Hindlimb muscle (tissue), 1 donor: ENCODE data around the gene PCBP2. TPM values are rescaled to one million over a fixed set of nuclear protein-coding genes. Genes with fewer than 3 reads are reported as not detected.
"Not testable (repeated sequence)": the region's sequence is repeated elsewhere in the genome, so short reads cannot be mapped to it uniquely, and the experiment has no call there.

Experiments
- DNase-seq: peaks from one replicate; pipeline ENCODE4 v3.0.0-alpha.2; 2013
- polyA plus RNA-seq: library from polyadenylated mRNA; unstranded; fragments of 120-200 nt; gene quantifications from one replicate; pipeline ENCODE4 v1.2.1, GENCODE V29; 2013; ENCODE audit not compliant: insufficient read length

The PCBP2 gene
- polyA plus RNA-seq, 1 donor, result 560 TPM

GRCh38 chr12:53441040-53441833, 10.7 kb upstream of the PCBP2 start, which contains the start of gene PRR13:
Gene PRR13 (plus strand): TSS chr12:53441734. CDS start chr12:53442715, 981 bp downstream.
- peak; percentile 98 for DNase-seq

- no peak for DNase-seq
Observed at GRCh38 chr12:53443955-53444354, 7.9 kb upstream of the PCBP2 start.

GRCh38 chr12:53444593-53445325, 7.1 kb upstream of the PCBP2 start:
- not testable (repeated sequence) for DNase-seq

DNA sequence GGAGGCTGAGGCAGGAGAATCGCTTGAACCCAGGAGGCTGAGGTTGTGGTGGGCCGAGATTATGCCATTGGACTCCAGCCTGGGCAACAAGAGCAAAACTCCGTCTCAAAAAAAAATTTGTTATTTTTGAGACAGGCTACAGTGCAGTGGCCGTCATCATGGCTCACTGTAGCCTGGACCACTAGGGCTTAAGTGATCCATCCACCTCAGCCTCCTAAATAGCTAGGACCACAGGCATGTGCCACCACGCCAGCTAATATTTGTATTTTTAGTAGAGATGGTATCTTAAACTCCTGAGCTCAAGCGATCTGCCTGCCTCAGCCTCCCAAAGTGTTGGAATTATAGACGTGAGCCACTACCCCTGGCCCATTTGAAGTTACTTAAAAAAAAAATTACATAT, 966 bp upstream of the PCBP2 start:
- no peak for DNase-seq

GRCh38 chr12:53452159-53453077, 516 bp downstream of the PCBP2 start:
- peak; percentile 87 for DNase-seq

GRCh38 chr12:53453953-53454640, 2.2 kb downstream of the PCBP2 start:
- DNase-seq, result no peak

GRCh38 chr12:53454707-53455106, 2.8 kb downstream of the PCBP2 start:
- DNase-seq, result no peak

DNA sequence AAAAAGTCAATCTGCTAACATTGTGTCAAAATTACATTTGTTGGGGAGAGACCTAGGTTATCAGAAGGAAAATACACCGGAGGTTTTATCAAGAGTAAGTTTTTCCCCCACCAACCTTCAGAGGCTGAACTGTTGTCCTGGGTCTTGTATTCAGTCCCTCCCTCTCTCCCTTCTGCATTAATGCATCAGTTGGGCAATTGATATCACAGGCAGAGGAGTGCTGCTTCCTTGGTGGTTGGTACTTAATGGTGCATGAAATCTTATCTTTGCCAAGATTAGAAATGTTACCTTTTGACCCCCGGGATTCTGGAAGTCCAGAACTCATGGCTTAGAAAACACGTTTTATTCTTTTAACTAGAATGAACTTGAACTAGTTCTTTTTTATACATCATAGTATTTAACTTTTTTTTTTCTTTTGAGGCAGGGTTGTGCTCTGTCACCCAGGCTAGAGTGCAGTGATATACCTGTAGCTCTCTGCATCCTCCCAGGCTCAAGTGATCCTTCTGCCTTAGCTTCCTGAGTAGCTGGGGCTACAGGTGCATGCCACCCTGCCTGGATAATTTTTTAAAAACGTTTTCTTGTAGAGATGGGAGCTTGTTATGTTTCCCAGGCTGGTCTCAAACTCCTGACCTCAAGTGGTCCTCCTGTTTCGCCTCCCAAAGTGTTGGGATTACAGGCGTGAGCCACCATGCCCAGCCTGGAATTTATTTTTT, 4.9 kb downstream of the PCBP2 start:
- DNase-seq, result no peak

GRCh38 chr12:53459097-53459496, 7.2 kb downstream of the PCBP2 start:
- DNase-seq, result no peak

- no peak for DNase-seq
Observed at GRCh38 chr12:53461059-53461458, 9.2 kb downstream of the PCBP2 start.

- DNase-seq, result no peak
Observed at GRCh38 chr12:53461591-53461990, 9.7 kb downstream of the PCBP2 start.

DNA sequence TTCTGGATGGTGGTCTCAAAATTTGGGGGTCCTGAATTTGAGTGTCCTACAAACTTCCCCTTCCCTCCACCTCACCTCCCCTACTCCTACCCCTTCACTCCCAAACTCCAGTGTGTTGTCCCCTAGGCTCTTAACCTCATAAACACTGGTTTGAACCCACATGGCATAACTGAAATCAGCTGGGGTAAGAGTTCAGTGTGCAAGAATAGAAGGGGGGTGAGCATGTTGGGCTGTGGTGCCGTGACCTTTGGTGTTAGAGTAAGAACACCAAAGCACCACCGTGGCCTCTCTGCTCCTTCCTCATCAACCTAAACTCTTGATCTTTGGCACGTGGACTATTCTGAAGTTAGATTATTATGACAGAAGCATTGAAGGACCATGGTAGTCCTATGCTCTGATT, 11.0 kb downstream of the PCBP2 start:
- no peak for DNase-seq

GRCh38 chr12:53463802-53464560, 12.1 kb downstream of the PCBP2 start:
- no peak for DNase-seq

GRCh38 chr12:53464685-53465418, 12.9 kb downstream of the PCBP2 start:
- no peak for DNase-seq

DNA sequence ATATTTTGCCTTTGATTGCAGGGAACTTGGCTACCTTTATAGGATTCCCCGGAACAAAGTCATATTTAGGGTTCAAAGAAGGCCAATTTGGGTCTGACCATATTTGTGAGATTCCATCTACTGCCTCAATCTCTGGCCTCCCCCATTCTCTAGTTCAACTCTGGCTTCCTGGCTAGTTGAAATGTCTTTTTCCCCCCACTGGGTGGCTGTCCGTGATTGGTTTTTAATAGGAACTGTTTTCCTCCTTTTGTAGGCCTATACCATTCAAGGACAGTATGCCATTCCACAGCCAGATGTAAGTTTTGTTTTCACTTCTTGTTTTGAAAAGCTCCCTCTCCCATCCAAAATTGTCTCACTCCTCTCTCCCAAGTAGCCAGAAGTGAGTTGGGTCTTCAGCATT, 13.8 kb downstream of the PCBP2 start:
- DNase-seq, result no peak

- no peak for DNase-seq
Observed at GRCh38 chr12:53466640-53467039, 14.7 kb downstream of the PCBP2 start.

- no peak for DNase-seq
Observed at GRCh38 chr12:53467082-53467481, 15.2 kb downstream of the PCBP2 start.

- DNase-seq, result no peak
Observed at GRCh38 chr12:53467880-53468279, 16.0 kb downstream of the PCBP2 start.

GRCh38 chr12:53468282-53468681, 16.4 kb downstream of the PCBP2 start:
- DNase-seq, result no peak

GRCh38 chr12:53472056-53472582, 20.2 kb downstream of the PCBP2 start:
- DNase-seq, result no peak
